Endodermal cell (in vitro differentiated cells): ENCODE measurements around the gene KREMEN1. TPM values are rescaled to one million over a fixed set of nuclear protein-coding genes. Genes with fewer than 3 reads are reported as not detected.

Source experiments
- DNase-seq: peaks from one replicate; pipeline ENCODE4 v3.0.0-alpha.2; 2017
- H3K27ac ChIP-seq: 2 replicates; pipeline ENCODE4 v1.5.1; 2013; ENCODE audit warnings: mild to moderate bottlenecking, low read depth, low read length, moderate library complexity
- H3K27me3 ChIP-seq: 2 replicates; pipeline ENCODE4 v1.6.1; 2013; ENCODE audit warnings: mild to moderate bottlenecking, low read length, moderate library complexity; ENCODE audit not compliant: insufficient read depth, control insufficient read depth, poor library complexity, severe bottlenecking
- H3K36me3 ChIP-seq: 2 replicates; pipeline ENCODE4 v1.7.0; 2013; ENCODE audit warnings: mild to moderate bottlenecking, low read length, moderate library complexity; ENCODE audit not compliant: control insufficient read depth, insufficient read depth
- H3K4me1 ChIP-seq: one replicate; pipeline ENCODE4 v1.7.0; 2013; ENCODE audit warnings: low read length; ENCODE audit not compliant: control insufficient read depth, insufficient read depth
- H3K4me3 ChIP-seq: 2 replicates; pipeline ENCODE4 v1.5.1; 2013; ENCODE audit warnings: mild to moderate bottlenecking, low read length, moderate library complexity
- H3K9ac ChIP-seq: 2 replicates; pipeline ENCODE4 v1.6.1; 2013; ENCODE audit warnings: mild to moderate bottlenecking, low read length, moderate library complexity; ENCODE audit not compliant: poor library complexity, severe bottlenecking; ENCODE audit errors: extremely low read depth
- H3K9me3 ChIP-seq: 2 replicates; pipeline ENCODE4 v1.6.1; 2013; ENCODE audit warnings: mild to moderate bottlenecking, low read length, moderate library complexity; ENCODE audit not compliant: control insufficient read depth
- H3K27ac Mint-ChIP-seq: 2 replicates; pipeline ENCODE4 v1.8.0; 2020; ENCODE audit warnings: mixed read lengths
- H3K27me3 Mint-ChIP-seq: 2 replicates; pipeline ENCODE4 v1.8.0; 2021; ENCODE audit warnings: mild to moderate bottlenecking, mixed read lengths; ENCODE audit not compliant: insufficient read depth
- H3K36me3 Mint-ChIP-seq: 2 replicates; pipeline ENCODE4 v1.8.0; 2020; ENCODE audit warnings: low read depth, mixed read lengths
- H3K4me1 Mint-ChIP-seq: 2 replicates; pipeline ENCODE4 v1.8.0; 2020; ENCODE audit warnings: mixed read lengths
- H3K4me3 Mint-ChIP-seq: 2 replicates; pipeline ENCODE4 v1.8.0; 2020; ENCODE audit warnings: mild to moderate bottlenecking, moderate library complexity, mixed read lengths
- H3K9me3 Mint-ChIP-seq: 2 replicates; pipeline ENCODE4 v1.8.0; 2020; ENCODE audit warnings: mild to moderate bottlenecking, mixed read lengths
- WGBS, 2 experiments: methylation state at CpG; one replicate each; pipeline versions ENCODE4 v1.1.5 to v1.1.7; 2013; ENCODE audit warnings: missing lambda C conversion rate in 2 of 2, mixed read lengths in 1 of 2; ENCODE audit not compliant: insufficient coverage in 1 of 2, insufficient read length in 1 of 2; 5-methylcytosine and 5-hydroxymethylcytosine counted together
- total RNA-seq, 2 donors: library from RNA; stranded (reverse); fragmentation: NEBNext Ultra II Directional in 1 of 2; extraction: Animal tissue kit (Norgen Biotek cat#: 25700) in 1 of 2; gene quantifications; 2 replicates in 1 of 2; 3 replicates in 1 of 2; pipeline ENCODE4 v1.2.1, GENCODE V29; 2021
- TF ChIP-seq, protein P1 (sequence below): fragments of 200-600 bp; sonication (generic); conservative IDR thresholded peaks from 2 replicates; pipeline ENCODE4 v1.5.0; 2021; ENCODE audit warnings: antibody characterized with exemption, mild to moderate bottlenecking

The KREMEN1 gene
- total RNA-seq, 2 donors from 2014 or later = 6.2 to 7.5 TPM

DNA sequence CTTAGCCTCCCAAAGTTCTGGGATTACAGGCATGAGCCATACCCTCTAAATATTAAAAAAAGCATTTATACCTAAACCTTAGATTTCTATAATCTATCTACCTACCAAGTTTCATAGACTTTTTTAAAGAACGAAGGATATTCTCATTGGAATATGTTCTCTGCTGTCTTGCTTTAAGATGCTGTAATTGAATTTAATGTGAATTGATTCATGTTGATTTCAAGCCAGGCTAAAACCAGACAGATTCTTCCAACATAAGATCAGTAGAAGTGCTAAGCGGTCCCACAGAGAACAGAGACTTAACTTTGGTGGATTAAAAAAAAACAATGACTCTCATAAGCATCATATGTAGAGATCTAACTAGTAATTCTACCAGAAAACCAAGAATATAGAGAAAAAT, 14.2 kb downstream of the KREMEN1 start:
- Mint-ChIP-seq H3K9me3 (no peaks in the 10 kb centered on the region), H3K4me1 (peaks cover 13% of the 10 kb centered on the region), H3K4me3 (no peak overlapping the region)

DNA sequence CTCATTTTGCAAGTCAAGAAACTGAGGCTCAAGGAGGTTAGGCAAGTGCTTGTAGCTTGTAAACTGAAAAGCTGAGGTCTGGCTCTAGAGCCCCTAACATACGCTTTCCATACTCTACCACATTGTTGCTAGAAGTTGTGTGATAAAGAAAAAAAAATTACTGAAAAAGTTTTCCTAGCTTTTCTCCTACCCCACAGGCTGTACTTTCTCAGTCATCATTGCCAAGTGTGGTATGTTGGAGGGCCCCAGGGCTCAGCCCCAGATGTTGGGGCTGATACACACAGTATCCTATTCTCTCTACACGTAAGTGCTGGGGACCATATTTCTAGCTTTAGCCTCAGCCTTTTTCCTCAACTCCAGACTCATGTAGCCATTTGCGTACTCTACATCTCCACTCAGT, 16.0 kb downstream of the KREMEN1 start:
- Histone ChIP-seq H3K4me3 (no peak overlapping the region), H3K9me3 (no peaks in the 10 kb centered on the region), H3K27ac (no peak overlapping the region), H3K36me3 (no peaks in the 10 kb centered on the region), H3K4me1 (no peaks in the 10 kb centered on the region), H3K9ac (no peak overlapping the region), H3K27me3 (no peaks in the 10 kb centered on the region)
- 92 to 93% methylated on average over 2 to 3 of the region's 3 CpGs for WGBS, 2 experiments
- Mint-ChIP-seq H3K4me3 (no peak overlapping the region), H3K9me3 (no peaks in the 10 kb centered on the region), H3K36me3 (no peaks in the 10 kb centered on the region), H3K27me3 (no peaks in the 10 kb centered on the region), H3K27ac (no peak overlapping the region), H3K4me1 (peaks cover 4% of the 10 kb centered on the region)
- TF ChIP-seq, protein P1, sequence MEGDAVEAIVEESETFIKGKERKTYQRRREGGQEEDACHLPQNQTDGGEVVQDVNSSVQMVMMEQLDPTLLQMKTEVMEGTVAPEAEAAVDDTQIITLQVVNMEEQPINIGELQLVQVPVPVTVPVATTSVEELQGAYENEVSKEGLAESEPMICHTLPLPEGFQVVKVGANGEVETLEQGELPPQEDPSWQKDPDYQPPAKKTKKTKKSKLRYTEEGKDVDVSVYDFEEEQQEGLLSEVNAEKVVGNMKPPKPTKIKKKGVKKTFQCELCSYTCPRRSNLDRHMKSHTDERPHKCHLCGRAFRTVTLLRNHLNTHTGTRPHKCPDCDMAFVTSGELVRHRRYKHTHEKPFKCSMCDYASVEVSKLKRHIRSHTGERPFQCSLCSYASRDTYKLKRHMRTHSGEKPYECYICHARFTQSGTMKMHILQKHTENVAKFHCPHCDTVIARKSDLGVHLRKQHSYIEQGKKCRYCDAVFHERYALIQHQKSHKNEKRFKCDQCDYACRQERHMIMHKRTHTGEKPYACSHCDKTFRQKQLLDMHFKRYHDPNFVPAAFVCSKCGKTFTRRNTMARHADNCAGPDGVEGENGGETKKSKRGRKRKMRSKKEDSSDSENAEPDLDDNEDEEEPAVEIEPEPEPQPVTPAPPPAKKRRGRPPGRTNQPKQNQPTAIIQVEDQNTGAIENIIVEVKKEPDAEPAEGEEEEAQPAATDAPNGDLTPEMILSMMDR = no peak
- DNase-seq = no peak

More for the DNA sequence above, 14.2 kb downstream of the KREMEN1 start:
- Histone ChIP-seq H3K4me1 (no peaks in the 10 kb centered on the region), H3K36me3 (no peaks in the 10 kb centered on the region), H3K9ac (no peak overlapping the region), H3K4me3 (no peak overlapping the region), H3K27me3 (no peaks in the 10 kb centered on the region), H3K27ac (no peak overlapping the region), H3K9me3 (no peaks in the 10 kb centered on the region)
- Mint-ChIP-seq H3K36me3 (no peaks in the 10 kb centered on the region), H3K27me3 (no peaks in the 10 kb centered on the region), H3K27ac (no peak overlapping the region)
- TF ChIP-seq, protein P1 = no peak
- 100% methylated on average over 2 of the region's 2 CpGs; no CpG with 5 or more reads in 1 of the 2 experiments for WGBS, 2 experiments
- DNase-seq = no peak

DNA sequence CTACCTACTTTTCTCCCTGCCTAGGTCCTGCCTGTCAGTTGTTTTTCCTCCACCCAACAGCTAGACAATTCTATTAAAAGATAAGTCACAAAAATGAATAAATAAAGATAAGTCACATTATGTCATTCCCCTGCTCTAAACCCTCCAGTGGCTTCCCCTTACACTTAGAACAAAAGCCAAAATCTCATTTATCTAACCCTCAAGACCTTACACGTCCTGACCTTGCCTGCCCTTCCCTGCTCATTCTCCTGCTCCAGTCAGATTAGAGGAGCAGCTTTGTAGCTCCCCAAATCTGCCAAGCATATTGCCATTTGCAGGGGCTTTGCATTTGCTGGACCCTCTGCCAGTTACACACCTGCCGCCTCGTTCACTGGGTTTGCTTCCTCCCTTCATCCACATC, 16.7 kb downstream of the KREMEN1 start:
- Histone ChIP-seq H3K9me3 (no peaks in the 10 kb centered on the region), H3K4me1 (no peaks in the 10 kb centered on the region), H3K9ac (no peak overlapping the region), H3K27ac (no peak overlapping the region), H3K4me3 (no peak overlapping the region), H3K36me3 (no peaks in the 10 kb centered on the region), H3K27me3 (no peaks in the 10 kb centered on the region)
- TF ChIP-seq, protein P1 = no peak
- peaks cover 4% of the 10 kb centered on the region for H3K36me3 Mint-ChIP-seq
- 87 to 93% methylated on average over 3 of the region's 3 CpGs for WGBS, 2 experiments
- no peak overlapping the region for H3K27ac Mint-ChIP-seq
- H3K4me1 Mint-ChIP-seq = no peaks in the 10 kb centered on the region
- no peak overlapping the region for H3K4me3 Mint-ChIP-seq
- DNase-seq = no peak
- H3K27me3 Mint-ChIP-seq = no peaks in the 10 kb centered on the region
- H3K9me3 Mint-ChIP-seq = no peaks in the 10 kb centered on the region
